K562 (cell line): ENCODE measurements around the gene KLK2. TPM values are rescaled to one million over a fixed set of nuclear protein-coding genes. Genes with fewer than 3 reads are reported as not detected.

ENCODE experiments used
- ETS2 ChIP-seq: IDR thresholded peaks from 2 replicates; pipeline ENCODE4 v1.6.1; 2016; ENCODE audit warnings: borderline replicate concordance, missing genetic modification characterization, mild to moderate bottlenecking, moderate library complexity, missing compliant biosample characterization; ENCODE audit not compliant: poor library complexity, severe bottlenecking
- GATAD2A ChIP-seq: fragments of 450-650 bp; IDR thresholded peaks from 2 replicates; pipeline ENCODE4 v1.6.1; 2017
- JUND ChIP-seq, 2 experiments: IDR thresholded peaks; 2 replicates in 1 of 2; 3 replicates in 1 of 2; pipeline ENCODE4 v1.6.1; 2011; ENCODE audit warnings: borderline replicate concordance in 2 of 2, low read depth in 2 of 2, low read length in 2 of 2, improper control_type of control experiment in 1 of 2, missing biosample characterization in 1 of 2, missing genetic modification characterization in 1 of 2, missing genetic modification reagents in 1 of 2
- KAT7 ChIP-seq: sonication (generic); formaldehyde crosslinking; IDR thresholded peaks from 2 replicates; pipeline ENCODE4 v1.8.0; 2022; ENCODE audit warnings: missing genetic modification reagents, mild to moderate bottlenecking, borderline replicate concordance
- KLF13 ChIP-seq: fragments of 450-650 bp; IDR thresholded peaks from 2 replicates; pipeline ENCODE4 v1.6.1; 2016; ENCODE audit warnings: missing genetic modification characterization, low read depth, mild to moderate bottlenecking, missing compliant biosample characterization, moderate library complexity, borderline replicate concordance
- MTF1 ChIP-seq: fragments of 250-450 bp; sonication (Bioruptor Pico); IDR thresholded peaks from 2 replicates; pipeline ENCODE4 v1.9.0; 2021; ENCODE audit warnings: moderate library complexity, mild to moderate bottlenecking, inconsistent platforms, borderline replicate concordance
- RAD21 ChIP-seq, 2 experiments: fragments of 250-450 bp in 1 of 2; fragments of 450-650 bp in 1 of 2; sonication (Bioruptor Pico) in 1 of 2; formaldehyde crosslinking in 1 of 2; IDR thresholded peaks in 1 of 2; conservative IDR thresholded peaks in 1 of 2; 2 replicates each; pipeline versions ENCODE4 v1.4.0 to v1.8.0; 2020 to 2022; ENCODE audit warnings: mild to moderate bottlenecking in 2 of 2, moderate library complexity in 1 of 2
- RBM15 ChIP-seq: fragments of 200-400 bp; formaldehyde crosslinking; IDR thresholded peaks from 2 replicates; pipeline ENCODE4 v1.6.1; 2018; ENCODE audit warnings: mild to moderate bottlenecking, low read length, moderate library complexity; ENCODE audit not compliant: insufficient read depth
- SNRNP70 ChIP-seq: fragments of 200-400 bp; formaldehyde crosslinking; optimal IDR thresholded peaks from 2 replicates; pipeline ENCODE3; 2017; ENCODE audit warnings: low read depth, low read length
- polyA plus RNA-seq, 8 experiments: library from polyadenylated mRNA; depleted of rRNA in 4 of 8; stranded (reverse) in 5 of 8; unstranded in 3 of 8; fragments of >200 nt; fragmentation: Nextera tagmentation in 2 of 8; fragmentation: Illumina TruSeq in 1 of 8; extraction: Ambion mirVana in 2 of 8; extraction: Trizol in 1 of 8; gene quantifications; 2 replicates each; pipeline versions ENCODE4 v1.2.1 to v1.2.3, GENCODE V29; 2011 to 2014; ENCODE audit warnings: inconsistent platforms in 1 of 8, missing spikeins in 1 of 8
- total RNA-seq, 7 experiments: library from RNA; depleted of rRNA in 6 of 7; stranded (reverse); fragments of >200 nt in 6 of 7; fragmentation: Illumina TruSeq in 2 of 7; extraction: Trizol in 2 of 7; gene quantifications; 2 replicates each; pipeline versions ENCODE4 v1.2.1 to v1.2.3, GENCODE V29; 2011 to 2021; ENCODE audit warnings: low replicate concordance in 1 of 7
- TF ChIP-seq, protein P1 (sequence below): fragments of 450-650 bp; IDR thresholded peaks from 2 replicates; pipeline ENCODE4 v1.6.1; 2016; ENCODE audit warnings: low read depth
- TF ChIP-seq, protein P2 (sequence below), 2 experiments: fragments of 450-650 bp in 1 of 2; sonication (generic) in 1 of 2; formaldehyde crosslinking; conservative IDR thresholded peaks; 2 replicates each; pipeline versions ENCODE4 v1.4.0 to v1.8.1; 2020 to 2022; ENCODE audit warnings: mild to moderate bottlenecking in 1 of 2, missing genetic modification reagents in 1 of 2
- TF ChIP-seq, protein P3 (sequence below), 3 experiments: IDR thresholded peaks in 2 of 3; conservative IDR thresholded peaks in 1 of 3; 2 replicates each; pipeline ENCODE4 v1.5.1; 2011 to 2012; ENCODE audit warnings: low read length in 3 of 3, mild to moderate bottlenecking in 3 of 3, control low read depth in 2 of 3, improper control_type of control experiment in 1 of 3, inconsistent platforms in 1 of 3, low read depth in 1 of 3, mixed read lengths in 1 of 3, moderate library complexity in 1 of 3; ENCODE audit not compliant: insufficient read depth in 2 of 3
- TF ChIP-seq, protein P4 (sequence below): fragments of 250-450 bp; sonication (Bioruptor Pico); IDR thresholded peaks from 2 replicates; pipeline ENCODE4 v1.5.0; 2021

Gene KLK2
- total and polyA plus RNA-seq, 9 of the 15 experiments (the other 6 are each of a cell fraction or from before 2014, with no cell fraction given), result 0.11 to 0.47 (median 0.23) TPM; not detected in 1

DNA sequence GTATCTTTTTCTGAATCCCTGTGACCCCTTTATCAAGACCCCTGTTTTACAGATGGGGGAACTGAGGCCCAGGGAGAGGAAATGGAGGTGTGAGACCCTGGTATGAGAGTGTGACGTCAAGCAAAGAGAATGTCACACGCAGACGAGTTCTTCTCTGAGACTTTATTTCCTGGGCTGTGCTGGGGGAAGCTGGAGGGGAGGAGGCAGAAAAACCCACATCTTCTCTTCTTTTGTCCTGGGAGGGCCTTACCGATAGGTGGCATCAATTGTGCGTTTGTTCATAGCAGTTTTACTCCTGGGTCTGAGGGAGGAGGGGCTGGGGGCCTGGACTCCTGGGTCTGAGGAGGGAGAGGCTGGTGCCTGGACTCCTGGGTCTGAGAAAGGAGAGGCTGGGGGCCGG is 35.0 kb upstream of the KLK2 start (continued):
- TF ChIP-seq, protein P1, sequence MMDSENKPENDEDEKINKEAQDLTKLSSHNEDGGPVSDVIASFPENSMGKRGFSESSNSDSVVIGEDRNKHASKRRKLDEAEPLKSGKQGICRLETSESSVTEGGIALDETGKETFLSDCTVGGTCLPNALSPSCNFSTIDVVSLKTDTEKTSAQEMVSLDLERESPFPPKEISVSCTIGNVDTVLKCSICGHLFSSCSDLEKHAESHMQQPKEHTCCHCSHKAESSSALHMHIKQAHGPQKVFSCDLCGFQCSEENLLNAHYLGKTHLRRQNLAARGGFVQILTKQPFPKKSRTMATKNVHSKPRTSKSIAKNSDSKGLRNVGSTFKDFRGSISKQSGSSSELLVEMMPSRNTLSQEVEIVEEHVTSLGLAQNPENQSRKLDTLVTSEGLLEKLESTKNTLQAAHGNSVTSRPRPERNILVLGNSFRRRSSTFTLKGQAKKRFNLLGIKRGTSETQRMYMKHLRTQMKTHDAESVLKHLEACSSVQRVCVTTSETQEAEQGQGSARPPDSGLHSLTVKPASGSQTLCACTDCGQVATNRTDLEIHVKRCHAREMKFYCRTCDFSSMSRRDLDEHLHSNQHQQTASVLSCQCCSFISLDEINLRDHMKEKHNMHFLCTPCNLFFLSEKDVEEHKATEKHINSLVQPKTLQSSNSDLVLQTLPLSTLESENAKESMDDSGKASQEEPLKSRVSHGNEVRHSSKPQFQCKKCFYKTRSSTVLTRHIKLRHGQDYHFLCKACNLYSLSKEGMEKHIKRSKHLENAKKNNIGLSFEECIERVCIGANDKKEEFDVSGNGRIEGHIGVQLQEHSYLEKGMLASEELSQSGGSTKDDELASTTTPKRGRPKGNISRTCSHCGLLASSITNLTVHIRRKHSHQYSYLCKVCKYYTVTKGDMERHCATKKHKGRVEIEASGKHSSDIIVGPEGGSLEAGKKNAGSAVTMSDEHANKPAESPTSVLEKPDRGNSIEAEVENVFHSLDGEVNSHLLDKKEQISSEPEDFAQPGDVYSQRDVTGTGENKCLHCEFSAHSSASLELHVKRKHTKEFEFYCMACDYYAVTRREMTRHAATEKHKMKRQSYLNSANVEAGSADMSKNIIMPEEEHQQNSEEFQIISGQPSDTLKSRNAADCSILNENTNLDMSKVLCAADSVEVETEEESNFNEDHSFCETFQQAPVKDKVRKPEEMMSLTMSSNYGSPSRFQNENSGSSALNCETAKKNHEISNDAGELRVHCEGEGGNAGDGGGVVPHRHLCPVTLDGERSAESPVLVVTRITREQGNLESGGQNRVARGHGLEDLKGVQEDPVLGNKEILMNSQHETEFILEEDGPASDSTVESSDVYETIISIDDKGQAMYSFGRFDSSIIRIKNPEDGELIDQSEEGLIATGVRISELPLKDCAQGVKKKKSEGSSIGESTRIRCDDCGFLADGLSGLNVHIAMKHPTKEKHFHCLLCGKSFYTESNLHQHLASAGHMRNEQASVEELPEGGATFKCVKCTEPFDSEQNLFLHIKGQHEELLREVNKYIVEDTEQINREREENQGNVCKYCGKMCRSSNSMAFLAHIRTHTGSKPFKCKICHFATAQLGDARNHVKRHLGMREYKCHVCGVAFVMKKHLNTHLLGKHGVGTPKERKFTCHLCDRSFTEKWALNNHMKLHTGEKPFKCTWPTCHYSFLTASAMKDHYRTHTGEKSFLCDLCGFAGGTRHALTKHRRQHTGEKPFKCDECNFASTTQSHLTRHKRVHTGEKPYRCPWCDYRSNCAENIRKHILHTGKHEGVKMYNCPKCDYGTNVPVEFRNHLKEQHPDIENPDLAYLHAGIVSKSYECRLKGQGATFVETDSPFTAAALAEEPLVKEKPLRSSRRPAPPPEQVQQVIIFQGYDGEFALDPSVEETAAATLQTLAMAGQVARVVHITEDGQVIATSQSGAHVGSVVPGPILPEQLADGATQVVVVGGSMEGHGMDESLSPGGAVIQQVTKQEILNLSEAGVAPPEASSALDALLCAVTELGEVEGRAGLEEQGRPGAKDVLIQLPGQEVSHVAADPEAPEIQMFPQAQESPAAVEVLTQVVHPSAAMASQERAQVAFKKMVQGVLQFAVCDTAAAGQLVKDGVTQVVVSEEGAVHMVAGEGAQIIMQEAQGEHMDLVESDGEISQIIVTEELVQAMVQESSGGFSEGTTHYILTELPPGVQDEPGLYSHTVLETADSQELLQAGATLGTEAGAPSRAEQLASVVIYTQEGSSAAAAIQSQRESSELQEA, result no peak
- TF ChIP-seq KAT7 (CRISPR knock-in tag) (no peak), RAD21 (CRISPR knock-in tag; conservative IDR thresholded peaks at IDR 0.05 in 1 of 2, IDR thresholded peaks at IDR 0.05 in 1 of 2) (peak in 1 of 2 experiments; percentile 27; a peak in 1 of 4 replicates), JUND (IDR thresholded peaks at IDR 0.05; ENCODE audit: borderline replicate concordance, low read depth, low read length) (no peak), JUND (tag; IDR thresholded peaks at IDR 0.05; ENCODE audit: borderline replicate concordance, low read depth, low read length) (no peak), RBM15 (no peak), KLF13 (no peak), ETS2 (no peak), GATAD2A (0 out of 2 replicates have a peak, but pooled peaks have one; percentile 50), SNRNP70 (no peak), MTF1 (CRISPR knock-in tag) (no peak)
- TF ChIP-seq, protein P2, sequence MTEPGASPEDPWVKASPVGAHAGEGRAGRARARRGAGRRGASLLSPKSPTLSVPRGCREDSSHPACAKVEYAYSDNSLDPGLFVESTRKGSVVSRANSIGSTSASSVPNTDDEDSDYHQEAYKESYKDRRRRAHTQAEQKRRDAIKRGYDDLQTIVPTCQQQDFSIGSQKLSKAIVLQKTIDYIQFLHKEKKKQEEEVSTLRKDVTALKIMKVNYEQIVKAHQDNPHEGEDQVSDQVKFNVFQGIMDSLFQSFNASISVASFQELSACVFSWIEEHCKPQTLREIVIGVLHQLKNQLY (CRISPR knock-in tag; conservative IDR thresholded peaks at IDR 0.05), result no peak
- TF ChIP-seq, protein P3, sequence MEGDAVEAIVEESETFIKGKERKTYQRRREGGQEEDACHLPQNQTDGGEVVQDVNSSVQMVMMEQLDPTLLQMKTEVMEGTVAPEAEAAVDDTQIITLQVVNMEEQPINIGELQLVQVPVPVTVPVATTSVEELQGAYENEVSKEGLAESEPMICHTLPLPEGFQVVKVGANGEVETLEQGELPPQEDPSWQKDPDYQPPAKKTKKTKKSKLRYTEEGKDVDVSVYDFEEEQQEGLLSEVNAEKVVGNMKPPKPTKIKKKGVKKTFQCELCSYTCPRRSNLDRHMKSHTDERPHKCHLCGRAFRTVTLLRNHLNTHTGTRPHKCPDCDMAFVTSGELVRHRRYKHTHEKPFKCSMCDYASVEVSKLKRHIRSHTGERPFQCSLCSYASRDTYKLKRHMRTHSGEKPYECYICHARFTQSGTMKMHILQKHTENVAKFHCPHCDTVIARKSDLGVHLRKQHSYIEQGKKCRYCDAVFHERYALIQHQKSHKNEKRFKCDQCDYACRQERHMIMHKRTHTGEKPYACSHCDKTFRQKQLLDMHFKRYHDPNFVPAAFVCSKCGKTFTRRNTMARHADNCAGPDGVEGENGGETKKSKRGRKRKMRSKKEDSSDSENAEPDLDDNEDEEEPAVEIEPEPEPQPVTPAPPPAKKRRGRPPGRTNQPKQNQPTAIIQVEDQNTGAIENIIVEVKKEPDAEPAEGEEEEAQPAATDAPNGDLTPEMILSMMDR (IDR thresholded peaks at IDR 0.05 in 2 of 3, conservative IDR thresholded peaks at IDR 0.05 in 1 of 3; ENCODE audit: insufficient read depth in 2 of 3, low read depth in 1 of 3, low read length in 3 of 3), result peak; percentile 46 to 52 (median 52); a peak in 5 of 6 replicates
- TF ChIP-seq, protein P4, sequence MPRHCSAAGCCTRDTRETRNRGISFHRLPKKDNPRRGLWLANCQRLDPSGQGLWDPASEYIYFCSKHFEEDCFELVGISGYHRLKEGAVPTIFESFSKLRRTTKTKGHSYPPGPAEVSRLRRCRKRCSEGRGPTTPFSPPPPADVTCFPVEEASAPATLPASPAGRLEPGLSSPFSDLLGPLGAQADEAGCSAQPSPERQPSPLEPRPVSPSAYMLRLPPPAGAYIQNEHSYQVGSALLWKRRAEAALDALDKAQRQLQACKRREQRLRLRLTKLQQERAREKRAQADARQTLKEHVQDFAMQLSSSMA (CRISPR knock-in tag), result no peak
